A549 (cell line): ENCODE measurements around the gene SRRM4. TPM values are rescaled to one million over a fixed set of nuclear protein-coding genes. Genes with fewer than 3 reads are reported as not detected.

Experiments
- ATAC-seq, 2 experiments: fragments of 200-7000 bp in 1 of 2; fragments of >200 bp in 1 of 2; cut with Nextera tagmentation in 1 of 2; cut with Tn5 transposase in 1 of 2; 3 replicates each; pipeline versions ENCODE4 v1.8.0 to v1.9.1; 2018 to 2020; ENCODE audit warnings: mild to moderate bottlenecking in 1 of 2, moderate library complexity in 1 of 2
- CTCF ChIA-PET: fragments of 300-600 bp; sonication (Branson Sonifier 250); formaldehyde crosslinking; extraction: SDS; loops from one replicate; lab custom pipeline; 2021; ENCODE audit warnings: antibody characterized with exemption, inconsistent platforms; lab: Yijun Ruan, JAX
- POLR2A ChIA-PET: fragments of 350-600 bp; formaldehyde crosslinking; extraction: SDS; loops from one replicate; lab custom pipeline; 2021; ENCODE audit warnings: antibody characterized with exemption, inconsistent platforms; lab: Yijun Ruan, JAX
- DNase-seq, 2 experiments: peaks; one replicate each; pipeline versions ENCODE4 v3.0.0 to v3.0.0-alpha.2; 2011 to 2016; ENCODE audit warnings: low read depth in 1 of 2, low spot score in 1 of 2
- FAIRE-seq: peaks from 2 replicates; lab custom pipeline; 2011; peaks lifted over from hg19 to GRCh38; lab: Jason Lieb, UNC
- H3K27ac ChIP-seq, 2 experiments: fragments of >200 bp; sonication (Bioruptor Twin); formaldehyde crosslinking; 3 replicates each; pipeline ENCODE4 v1.5.1; 2016 to 2017
- H3K4me1 ChIP-seq: fragments of >200 bp; sonication (Bioruptor Twin); formaldehyde crosslinking; 3 replicates; pipeline ENCODE4 v1.6.1; 2016
- H3K4me2 ChIP-seq: fragments of >200 bp; sonication (Bioruptor Twin); formaldehyde crosslinking; 3 replicates; pipeline ENCODE4 v1.6.1; 2016
- H3K4me3 ChIP-seq: fragments of >200 bp; sonication (Bioruptor Twin); formaldehyde crosslinking; 3 replicates; pipeline ENCODE4 v1.5.1; 2016
- H3K9me3 ChIP-seq: fragments of >200 bp; sonication (Bioruptor Twin); formaldehyde crosslinking; 3 replicates; pipeline ENCODE4 v1.6.1; 2016
- CBX2 ChIP-seq: fragments of 200-600 bp; sonication (generic); IDR thresholded peaks from 2 replicates; pipeline ENCODE4 v1.6.1; 2016; ENCODE audit warnings: low read depth, mild to moderate bottlenecking, borderline replicate concordance
- CEBPB ChIP-seq, 2 experiments: fragments of >200 bp in 1 of 2; sonication (Bioruptor Twin) in 1 of 2; formaldehyde crosslinking in 1 of 2; IDR thresholded peaks; 2 replicates each; pipeline ENCODE4 v1.6.1; 2012 to 2016
- CTCF ChIP-seq: fragments of >200 bp; sonication (Bioruptor Twin); formaldehyde crosslinking; IDR thresholded peaks from 3 replicates; pipeline ENCODE4 v1.5.1; 2016
- ELK1 ChIP-seq: fragments of 150-350 bp; IDR thresholded peaks from 2 replicates; pipeline ENCODE4 v1.6.1; 2014; ENCODE audit warnings: low read depth, mild to moderate bottlenecking, low read length
- FOSB ChIP-seq: fragments of 250-450 bp; sonication (Bioruptor Pico); IDR thresholded peaks from 2 replicates; pipeline ENCODE4 v1.5.0; 2020; ENCODE audit warnings: mild to moderate bottlenecking, moderate library complexity
- FOSL2 ChIP-seq, 2 experiments: fragments of 450-650 bp in 1 of 2; fragments of >200 bp in 1 of 2; sonication (Bioruptor Twin) in 1 of 2; formaldehyde crosslinking; IDR thresholded peaks; 2 replicates each; pipeline versions ENCODE4 v1.5.0 to v1.6.1; 2016 to 2020; ENCODE audit warnings: mild to moderate bottlenecking in 1 of 2, moderate library complexity in 1 of 2
- GATA3 ChIP-seq: IDR thresholded peaks from 2 replicates; pipeline ENCODE4 v1.6.1; 2012; ENCODE audit warnings: borderline replicate concordance
- HOXB5 ChIP-seq: fragments of 250-450 bp; sonication (Bioruptor Pico); IDR thresholded peaks from 2 replicates; pipeline ENCODE4 v1.5.0; 2020; ENCODE audit warnings: mild to moderate bottlenecking, moderate library complexity
- MAFK ChIP-seq: fragments of 450-650 bp; IDR thresholded peaks from 2 replicates; pipeline ENCODE4 v1.6.1; 2014; ENCODE audit not compliant: partially characterized antibody
- MYC ChIP-seq: IDR thresholded peaks from 2 replicates; pipeline ENCODE4 v1.6.1; 2012; ENCODE audit warnings: mild to moderate bottlenecking, inconsistent platforms, low read length, improper control_type of control experiment, borderline replicate concordance
- NFE2L2 ChIP-seq: fragments of 150-350 bp; conservative IDR thresholded peaks from 2 replicates; pipeline ENCODE4 v1.6.1; 2014; ENCODE audit warnings: low read length
- PHF8 ChIP-seq: fragments of 200-600 bp; sonication (generic); IDR thresholded peaks from 2 replicates; pipeline ENCODE4 v1.6.1; 2016; ENCODE audit warnings: low read depth, mild to moderate bottlenecking, antibody characterized with exemption, moderate library complexity, borderline replicate concordance
- POLR2A ChIP-seq: IDR thresholded peaks from 2 replicates; pipeline ENCODE4 v1.6.1; 2012; ENCODE audit warnings: mild to moderate bottlenecking, low read length
- RCOR1 ChIP-seq: fragments of 150-350 bp; IDR thresholded peaks from 2 replicates; pipeline ENCODE4 v1.6.1; 2014; ENCODE audit warnings: antibody characterized with exemption, low read length, low read depth
- TFCP2L1 ChIP-seq: fragments of 250-450 bp; sonication (Bioruptor Pico); IDR thresholded peaks from 2 replicates; pipeline ENCODE4 v1.5.0; 2021; ENCODE audit warnings: mild to moderate bottlenecking
- ZC3H11A ChIP-seq: fragments of 450-650 bp; IDR thresholded peaks from 2 replicates; pipeline ENCODE4 v1.6.1; 2014; ENCODE audit warnings: antibody characterized with exemption, mild to moderate bottlenecking
- ZNF302 ChIP-seq: fragments of 250-450 bp; sonication (Bioruptor Pico); IDR thresholded peaks from 2 replicates; pipeline ENCODE4 v1.9.0; 2021; ENCODE audit warnings: inconsistent platforms, mild to moderate bottlenecking, moderate library complexity
- WGBS: methylation state at CpG from one replicate; pipeline ENCODE4 v1.1.6; 2017; ENCODE audit errors: missing lambda C conversion rate; 5-methylcytosine and 5-hydroxymethylcytosine counted together
- polyA plus RNA-seq, 4 experiments: library from polyadenylated mRNA; depleted of rRNA in 3 of 4; stranded (reverse); fragments of >200 nt; fragmentation: RNase III in 1 of 4; extraction: RNeasy Plus Mini Kit Qiagen cat#74134 plus additional on column Dnase treatment in 1 of 4; gene quantifications; 2 replicates in 3 of 4; 3 replicates in 1 of 4; pipeline ENCODE4 v1.2.3, GENCODE V29; 2011 to 2017
- TF ChIP-seq, protein P1 (sequence below): IDR thresholded peaks from 2 replicates; pipeline ENCODE4 v1.6.1; 2012; ENCODE audit warnings: low read depth, borderline replicate concordance
- TF ChIP-seq, protein P2 (sequence below): fragments of 450-650 bp; IDR thresholded peaks from 2 replicates; pipeline ENCODE4 v1.6.1; 2014; ENCODE audit warnings: antibody characterized with exemption

Gene SRRM4
- polyA plus RNA-seq, 2 of the 4 experiments (the other 2 are of a cell fraction) = not detected

DNA sequence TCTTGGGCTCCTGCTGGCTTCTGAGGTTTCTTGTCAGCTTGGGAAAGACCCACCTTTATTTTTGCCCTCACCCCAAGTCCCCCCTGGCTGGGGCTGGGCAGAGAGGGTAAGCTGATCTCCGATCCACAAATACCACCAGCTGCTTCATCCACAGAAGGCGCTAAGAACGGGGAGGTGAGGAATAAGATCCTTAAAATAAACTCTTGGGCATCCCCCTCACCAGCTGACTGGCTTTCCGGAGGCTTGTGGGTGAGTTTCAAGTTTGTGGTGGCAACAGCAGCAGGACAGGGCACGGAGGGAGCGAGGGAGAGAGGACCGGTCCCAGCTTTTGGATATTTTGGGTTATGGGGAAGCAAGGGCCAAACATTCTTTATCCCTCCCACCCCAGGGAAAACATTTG is 176.6 kb downstream of the SRRM4 start (continued):
- TF ChIP-seq ZC3H11A (no peak), FOSB (CRISPR knock-in tag) (no peak)
- TF ChIP-seq, all 56 proteins: peak for 0

- H3K4me2 ChIP-seq = no peak overlapping the region
- ATAC-seq (no peak), DNase-seq (no peak), FAIRE-seq (no peak)
- ChIA-PET POLR2A (no interaction called here), CTCF (interaction anchor here (0.7 to 0.8 kb wide), 2 partner anchors 14 to 255 kb away, joined by 3 read pairs; no protein-coding TSS in a partner anchor)
- H3K4me3 ChIP-seq = no peak overlapping the region
- H3K27ac ChIP-seq = no peak overlapping the region
- no peaks in the 10 kb centered on the region for H3K4me1 ChIP-seq
- TF ChIP-seq CBX2 = no peak
- no peak for TF ChIP-seq ZNF302 (CRISPR knock-in tag)
- WGBS = 2% methylated on average over 7 of the region's 7 CpGs
- no peaks in the 10 kb centered on the region for H3K9me3 ChIP-seq
Measured at GRCh38 chr12:119158402-119158801, 177.1 kb downstream of the SRRM4 start.

GRCh38 chr12:119159844-119160243 is 178.5 kb downstream of the SRRM4 start:
- TF ChIP-seq PHF8 = no peak
- no peak for TF ChIP-seq GATA3
- no peak for TF ChIP-seq MAFK
- no peak for TF ChIP-seq NFE2L2
- no peak for TF ChIP-seq TFCP2L1 (CRISPR knock-in tag)
- no peak for TF ChIP-seq FOSL2 (IDR thresholded peaks at IDR 0.05)
- TF ChIP-seq FOSL2 (CRISPR knock-in tag; IDR thresholded peaks at IDR 0.05) = no peak
- TF ChIP-seq, protein P1, sequence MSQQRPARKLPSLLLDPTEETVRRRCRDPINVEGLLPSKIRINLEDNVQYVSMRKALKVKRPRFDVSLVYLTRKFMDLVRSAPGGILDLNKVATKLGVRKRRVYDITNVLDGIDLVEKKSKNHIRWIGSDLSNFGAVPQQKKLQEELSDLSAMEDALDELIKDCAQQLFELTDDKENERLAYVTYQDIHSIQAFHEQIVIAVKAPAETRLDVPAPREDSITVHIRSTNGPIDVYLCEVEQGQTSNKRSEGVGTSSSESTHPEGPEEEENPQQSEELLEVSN = no peak
- TF ChIP-seq, protein P2, sequence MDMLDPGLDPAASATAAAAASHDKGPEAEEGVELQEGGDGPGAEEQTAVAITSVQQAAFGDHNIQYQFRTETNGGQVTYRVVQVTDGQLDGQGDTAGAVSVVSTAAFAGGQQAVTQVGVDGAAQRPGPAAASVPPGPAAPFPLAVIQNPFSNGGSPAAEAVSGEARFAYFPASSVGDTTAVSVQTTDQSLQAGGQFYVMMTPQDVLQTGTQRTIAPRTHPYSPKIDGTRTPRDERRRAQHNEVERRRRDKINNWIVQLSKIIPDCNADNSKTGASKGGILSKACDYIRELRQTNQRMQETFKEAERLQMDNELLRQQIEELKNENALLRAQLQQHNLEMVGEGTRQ = no peak
- TF ChIP-seq POLR2A = no peak
- no peak for TF ChIP-seq HOXB5 (CRISPR knock-in tag)
- no peak for TF ChIP-seq MYC
- no peak for TF ChIP-seq CTCF
- TF ChIP-seq ELK1 = no peak
- TF ChIP-seq RCOR1 = no peak
- no peak for TF ChIP-seq CEBPB (IDR thresholded peaks at IDR 0.05)
- FAIRE-seq (no peak), DNase-seq (no peak), ATAC-seq (no peak)
- CTCF ChIA-PET = interaction anchor here (0.6 kb wide), 1 partner anchor 33 kb away, joined by 3 read pairs; no protein-coding TSS in a partner anchor
- H3K4me1 ChIP-seq = no peaks in the 10 kb centered on the region
- POLR2A ChIA-PET = no interaction called here
- H3K4me3 ChIP-seq = no peak overlapping the region
- WGBS = 11% methylated on average over 2 of the region's 2 CpGs
- H3K27ac ChIP-seq = no peak overlapping the region
- no peak overlapping the region for H3K4me2 ChIP-seq
- no peaks in the 10 kb centered on the region for H3K9me3 ChIP-seq
